Fibroblast of lung (primary cell): Measurements from ENCODE around the gene PRELP. TPM values are rescaled to one million over a fixed set of nuclear protein-coding genes. Genes with fewer than 3 reads are reported as not detected.

Source experiments
- DNase-seq, 2 donors: peaks; one replicate each; pipeline versions ENCODE4 v3.0.0 to v3.0.0-alpha.2; 2010; ENCODE audit warnings: low read depth in 2 of 2
- H2AFZ ChIP-seq: 2 replicates; pipeline ENCODE4 v1.5.1; 2012; ENCODE audit warnings: low read length, control low read depth, inconsistent platforms
- H3K27ac ChIP-seq: 2 replicates; pipeline ENCODE4 v1.5.1; 2011; ENCODE audit warnings: low read length, control low read depth; ENCODE audit not compliant: insufficient read depth
- H3K27me3 ChIP-seq: 2 replicates; pipeline ENCODE4 v1.5.1; 2011; ENCODE audit warnings: mild to moderate bottlenecking, low read length; ENCODE audit not compliant: control insufficient read depth, insufficient read depth
- H3K36me3 ChIP-seq: 2 replicates; pipeline ENCODE4 v1.5.1; 2011; ENCODE audit warnings: low read length; ENCODE audit not compliant: control insufficient read depth, insufficient read depth
- H3K4me1 ChIP-seq: 2 replicates; pipeline ENCODE4 v1.5.1; 2011; ENCODE audit warnings: low read length; ENCODE audit not compliant: control insufficient read depth, insufficient read depth; ENCODE audit errors: extremely low read depth
- H3K4me2 ChIP-seq: 2 replicates; pipeline ENCODE4 v1.5.1; 2011; ENCODE audit warnings: low read length, control low read depth; ENCODE audit not compliant: insufficient read depth; ENCODE audit errors: extremely low read depth
- H3K4me3 ChIP-seq, 4 experiments: fragments of 200-600 bp in 1 of 4; sonication (generic) in 1 of 4; replicated peaks in 1 of 4; 2 replicates each; pipeline ENCODE4 v1.5.1; 2011 to 2016; ENCODE audit warnings: low read length in 4 of 4, low read depth in 3 of 4, mild to moderate bottlenecking in 3 of 4, control low read depth in 2 of 4, inconsistent platforms in 1 of 4, mixed read lengths in 1 of 4; ENCODE audit not compliant: insufficient read depth in 1 of 4; ENCODE audit errors: control extremely low read depth in 1 of 4
- H3K79me2 ChIP-seq: 2 replicates; pipeline ENCODE4 v1.5.1; 2012; ENCODE audit warnings: mild to moderate bottlenecking, low read length, inconsistent platforms; ENCODE audit not compliant: control insufficient read depth, insufficient read depth
- H3K9ac ChIP-seq: 2 replicates; pipeline ENCODE4 v1.5.1; 2011; ENCODE audit warnings: mild to moderate bottlenecking, low read length, control low read depth; ENCODE audit not compliant: insufficient read depth
- H3K9me3 ChIP-seq: 2 replicates; pipeline ENCODE4 v1.5.1; 2012; ENCODE audit warnings: low read depth, low read length; ENCODE audit not compliant: control insufficient read depth, insufficient read depth
- H4K20me1 ChIP-seq: 2 replicates; pipeline ENCODE4 v1.5.1; 2011; ENCODE audit warnings: low read length; ENCODE audit not compliant: control insufficient read depth, insufficient read depth; ENCODE audit errors: extremely low read depth
- EZH2 ChIP-seq: IDR thresholded peaks from 2 replicates; pipeline ENCODE4 v1.5.1; 2012; ENCODE audit warnings: low read length, control low read depth, mild to moderate bottlenecking; ENCODE audit errors: missing control alignments
- polyA plus RNA-seq, 2 donors: library from polyadenylated mRNA; depleted of rRNA in 1 of 2; stranded (reverse) in 1 of 2; unstranded in 1 of 2; fragments of >200 nt; gene quantifications; 2 replicates each; pipeline ENCODE4 v1.2.1, GENCODE V29; 2011 to 2012; ENCODE audit warnings: missing spikeins in 1 of 2
- total RNA-seq: library from RNA; depleted of rRNA; stranded (reverse); fragments of >200 nt; gene quantifications from 2 replicates; pipeline ENCODE4 v1.2.1, GENCODE V29; 2014
- TF ChIP-seq, protein P1 (sequence below), 2 donors: IDR thresholded peaks in 1 of 2; conservative IDR thresholded peaks in 1 of 2; 1 replicate in 1 of 2; 2 replicates in 1 of 2; pipeline ENCODE4 v1.5.1; 2011 to 2012; ENCODE audit warnings: low read length in 2 of 2, control low read depth in 1 of 2, inconsistent platforms in 1 of 2, low read depth in 1 of 2, mild to moderate bottlenecking in 1 of 2

The PRELP gene
- total and polyA plus RNA-seq, 2 donors (not counting 1 experiment from before 2014, with no cell fraction given) = 4.5 to 13.9 TPM

DNA sequence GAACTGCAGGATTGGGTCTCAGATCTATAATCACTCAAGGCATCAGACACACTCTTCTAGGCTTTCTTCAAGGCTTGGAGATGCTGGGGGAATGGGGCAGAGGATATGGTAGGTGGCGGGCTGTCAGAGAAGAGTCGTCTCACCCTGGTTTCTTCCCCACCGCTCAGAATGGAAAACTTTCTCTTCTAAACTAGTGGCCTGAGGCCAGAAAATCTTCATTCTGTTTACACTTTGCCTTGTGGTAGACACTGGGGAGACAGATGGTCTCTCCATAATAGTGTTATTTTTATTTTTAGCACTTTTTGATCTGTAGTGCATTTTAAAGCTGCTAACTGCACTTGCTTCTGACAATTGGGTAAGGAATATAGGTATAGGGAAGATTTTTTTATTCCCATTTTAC is 2.6 kb downstream of the PRELP start:
- no peak for DNase-seq

DNA sequence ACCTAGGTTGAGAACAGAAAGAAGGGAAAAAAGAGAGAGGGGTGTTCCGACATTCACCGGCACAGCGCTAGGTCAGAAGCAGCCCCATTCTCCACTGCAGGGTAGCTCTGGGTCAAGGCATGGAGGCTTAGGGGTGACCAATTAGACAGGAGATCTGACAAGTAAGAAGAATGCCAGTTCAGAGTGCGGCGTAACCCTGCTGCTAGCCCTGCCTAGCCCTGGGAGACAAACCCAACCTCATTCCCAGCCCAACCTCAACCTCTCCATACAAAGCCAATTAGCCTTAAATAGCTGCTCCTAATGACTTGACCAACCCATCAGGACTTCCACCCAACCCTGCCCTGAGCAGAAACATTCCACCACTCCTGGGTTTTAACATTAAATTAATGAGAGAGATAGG is 3.4 kb downstream of the PRELP start:
- no peaks in the 10 kb centered on the region for H4K20me1 ChIP-seq
- peaks cover 37% of the 10 kb centered on the region for H3K4me1 ChIP-seq
- H3K4me3 ChIP-seq = peak overlapping the region in 1 of 4 experiments; percentile 67
- H3K36me3 ChIP-seq = no peaks in the 10 kb centered on the region
- H3K9me3 ChIP-seq = no peaks in the 10 kb centered on the region
- no peak for TF ChIP-seq EZH2
- TF ChIP-seq, protein P1, sequence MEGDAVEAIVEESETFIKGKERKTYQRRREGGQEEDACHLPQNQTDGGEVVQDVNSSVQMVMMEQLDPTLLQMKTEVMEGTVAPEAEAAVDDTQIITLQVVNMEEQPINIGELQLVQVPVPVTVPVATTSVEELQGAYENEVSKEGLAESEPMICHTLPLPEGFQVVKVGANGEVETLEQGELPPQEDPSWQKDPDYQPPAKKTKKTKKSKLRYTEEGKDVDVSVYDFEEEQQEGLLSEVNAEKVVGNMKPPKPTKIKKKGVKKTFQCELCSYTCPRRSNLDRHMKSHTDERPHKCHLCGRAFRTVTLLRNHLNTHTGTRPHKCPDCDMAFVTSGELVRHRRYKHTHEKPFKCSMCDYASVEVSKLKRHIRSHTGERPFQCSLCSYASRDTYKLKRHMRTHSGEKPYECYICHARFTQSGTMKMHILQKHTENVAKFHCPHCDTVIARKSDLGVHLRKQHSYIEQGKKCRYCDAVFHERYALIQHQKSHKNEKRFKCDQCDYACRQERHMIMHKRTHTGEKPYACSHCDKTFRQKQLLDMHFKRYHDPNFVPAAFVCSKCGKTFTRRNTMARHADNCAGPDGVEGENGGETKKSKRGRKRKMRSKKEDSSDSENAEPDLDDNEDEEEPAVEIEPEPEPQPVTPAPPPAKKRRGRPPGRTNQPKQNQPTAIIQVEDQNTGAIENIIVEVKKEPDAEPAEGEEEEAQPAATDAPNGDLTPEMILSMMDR (conservative IDR thresholded peaks at IDR 0.05 in 1 of 2, IDR thresholded peaks at IDR 0.05 in 1 of 2; ENCODE audit: low read depth in 1 of 2, low read length in 2 of 2) = no peak
- no peak overlapping the region for H3K4me2 ChIP-seq
- H2AFZ ChIP-seq = no peak overlapping the region
- DNase-seq = no peak
- H3K27ac ChIP-seq = no peak overlapping the region
- H3K79me2 ChIP-seq = no peaks in the 10 kb centered on the region
- H3K27me3 ChIP-seq = no peaks in the 10 kb centered on the region
- no peak overlapping the region for H3K9ac ChIP-seq

More for the DNA sequence above, 2.6 kb downstream of the PRELP start:
- H4K20me1 ChIP-seq = no peaks in the 10 kb centered on the region
- no peaks in the 10 kb centered on the region for H3K9me3 ChIP-seq
- H3K79me2 ChIP-seq = no peaks in the 10 kb centered on the region
- H3K9ac ChIP-seq = no peak overlapping the region
- TF ChIP-seq EZH2 = no peak
- TF ChIP-seq, protein P1 (conservative IDR thresholded peaks at IDR 0.05 in 1 of 2, IDR thresholded peaks at IDR 0.05 in 1 of 2; ENCODE audit: low read depth in 1 of 2, low read length in 2 of 2) = no peak
- H3K27me3 ChIP-seq = no peaks in the 10 kb centered on the region
- H3K4me3 ChIP-seq = peak overlapping the region in 1 of 4 experiments; percentile 67
- H2AFZ ChIP-seq = no peak overlapping the region
- H3K36me3 ChIP-seq = no peaks in the 10 kb centered on the region
- H3K4me1 ChIP-seq = peaks cover 37% of the 10 kb centered on the region
- no peak overlapping the region for H3K27ac ChIP-seq
- no peak overlapping the region for H3K4me2 ChIP-seq

DNA sequence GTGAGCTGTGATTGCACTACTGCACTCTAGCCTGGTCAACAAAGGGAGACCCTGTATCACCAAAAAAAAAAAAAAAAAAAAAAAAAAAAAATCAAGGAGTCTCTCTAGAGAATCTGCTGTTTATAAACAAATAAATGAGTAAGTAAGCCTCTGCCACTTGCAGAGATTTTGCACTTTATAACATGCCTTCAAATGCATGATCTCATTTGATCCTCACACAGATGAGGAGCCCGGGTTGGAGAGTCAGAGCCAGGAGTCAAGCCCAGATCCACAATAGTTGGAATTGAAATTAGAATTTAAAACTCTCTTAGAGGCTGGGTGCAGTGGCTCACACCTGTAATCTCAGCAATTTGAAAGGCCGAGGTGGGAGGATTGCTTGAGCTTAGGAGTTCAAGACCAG is 4.0 kb downstream of the PRELP start:
- H4K20me1 ChIP-seq = no peaks in the 10 kb centered on the region
- no peaks in the 10 kb centered on the region for H3K79me2 ChIP-seq
- no peak overlapping the region for H2AFZ ChIP-seq
- H3K36me3 ChIP-seq = no peaks in the 10 kb centered on the region
- TF ChIP-seq, protein P1 (conservative IDR thresholded peaks at IDR 0.05 in 1 of 2, IDR thresholded peaks at IDR 0.05 in 1 of 2; ENCODE audit: low read depth in 1 of 2, low read length in 2 of 2) = no peak
- no peak for TF ChIP-seq EZH2
- H3K4me1 ChIP-seq = peaks cover 37% of the 10 kb centered on the region
- no peaks in the 10 kb centered on the region for H3K9me3 ChIP-seq
- no peak overlapping the region for H3K9ac ChIP-seq
- H3K27me3 ChIP-seq = no peaks in the 10 kb centered on the region
- peak overlapping the region; percentile 90 for H3K4me2 ChIP-seq
- H3K4me3 ChIP-seq = peak overlapping the region in 1 of 4 experiments; percentile 67
- peak overlapping the region; percentile 85 for H3K27ac ChIP-seq
- DNase-seq = no peak
